Glutamatergic neuron (in vitro differentiated cells): ENCODE results near the gene ITSN1. TPM values are rescaled to one million over a fixed set of nuclear protein-coding genes. Genes with fewer than 3 reads are reported as not detected.
A peak's percentile ranks its signal among the peaks of the same experiment; 100 is the strongest.

Experiments used
- DNase-seq: peaks from one replicate; pipeline ENCODE4 v3.0.0; 2022
- H3K27ac Mint-ChIP-seq: one replicate; pipeline ENCODE4 v1.8.0; 2020; ENCODE audit warnings: mild to moderate bottlenecking, mixed read lengths, inconsistent platforms; ENCODE audit not compliant: unreplicated experiment
- H3K27me3 Mint-ChIP-seq: one replicate; pipeline ENCODE4 v1.8.0; 2020; ENCODE audit warnings: mild to moderate bottlenecking, moderate library complexity, mixed read lengths, inconsistent platforms; ENCODE audit not compliant: unreplicated experiment
- H3K36me3 Mint-ChIP-seq: one replicate; pipeline ENCODE4 v1.8.0; 2020; ENCODE audit warnings: mild to moderate bottlenecking, mixed read lengths, inconsistent platforms; ENCODE audit not compliant: unreplicated experiment
- H3K4me1 Mint-ChIP-seq: one replicate; pipeline ENCODE4 v1.8.0; 2020; ENCODE audit warnings: mild to moderate bottlenecking, low read depth, mixed read lengths, inconsistent platforms; ENCODE audit not compliant: unreplicated experiment
- H3K4me3 Mint-ChIP-seq: one replicate; pipeline ENCODE4 v1.8.0; 2020; ENCODE audit warnings: mild to moderate bottlenecking, mixed read lengths, inconsistent platforms; ENCODE audit not compliant: unreplicated experiment
- H3K9me3 Mint-ChIP-seq: one replicate; pipeline ENCODE4 v1.8.0; 2020; ENCODE audit warnings: mild to moderate bottlenecking, moderate library complexity, mixed read lengths, inconsistent platforms; ENCODE audit not compliant: unreplicated experiment
- total RNA-seq: library from RNA; stranded (reverse); fragmentation: NEBNext Ultra II Directional; extraction: Animal tissue kit (Norgen Biotek cat#: 25700); gene quantifications from one replicate; pipeline ENCODE4 v1.2.1, GENCODE V29; 2021; ENCODE audit not compliant: unreplicated experiment
- TF ChIP-seq, protein P1 (sequence below): fragments of 200-600 bp; sonication (generic); IDR thresholded peaks from one replicate; pipeline ENCODE4 v1.5.0; 2021; ENCODE audit not compliant: partially characterized antibody, unreplicated experiment

ITSN1 gene
- total RNA-seq, 1 donor from 2014 or later, result 89.1 TPM

DNA sequence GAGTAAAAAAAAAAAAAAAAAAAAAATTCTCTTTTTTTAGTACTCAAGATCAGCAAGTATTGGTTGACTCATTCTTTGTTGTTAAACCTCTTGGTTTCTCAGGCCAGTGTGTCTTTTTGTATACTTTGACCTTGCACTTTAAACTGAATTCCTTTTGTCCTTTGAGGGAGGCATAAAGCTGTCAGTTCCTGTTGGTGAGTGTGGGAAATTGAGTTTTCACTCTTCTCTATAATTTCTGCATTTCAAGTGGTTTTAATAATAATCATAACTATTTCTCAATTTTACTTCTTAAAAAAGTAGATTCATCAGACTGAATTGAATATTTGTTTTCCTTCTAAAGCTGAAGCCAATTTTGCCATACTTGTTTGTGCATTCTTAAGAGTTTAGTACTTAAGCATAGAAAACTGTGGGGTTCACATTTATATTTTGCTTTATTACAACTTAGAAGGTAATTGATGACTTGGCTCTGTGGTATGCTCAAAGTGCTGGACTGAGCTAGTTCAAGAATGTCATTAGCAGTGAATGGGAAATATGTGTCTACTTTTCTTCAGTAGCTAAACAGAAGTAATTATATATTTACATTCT is 43.4 kb downstream of the ITSN1 start:
- no peak for DNase-seq
- Mint-ChIP-seq H3K27ac (no peak overlapping the region), H3K9me3 (no peaks in the 10 kb centered on the region), H3K36me3 (no peaks in the 10 kb centered on the region), H3K4me3 (no peak overlapping the region), H3K4me1 (peaks cover 39% of the 10 kb centered on the region), H3K27me3 (no peaks in the 10 kb centered on the region)
- TF ChIP-seq, protein P1, sequence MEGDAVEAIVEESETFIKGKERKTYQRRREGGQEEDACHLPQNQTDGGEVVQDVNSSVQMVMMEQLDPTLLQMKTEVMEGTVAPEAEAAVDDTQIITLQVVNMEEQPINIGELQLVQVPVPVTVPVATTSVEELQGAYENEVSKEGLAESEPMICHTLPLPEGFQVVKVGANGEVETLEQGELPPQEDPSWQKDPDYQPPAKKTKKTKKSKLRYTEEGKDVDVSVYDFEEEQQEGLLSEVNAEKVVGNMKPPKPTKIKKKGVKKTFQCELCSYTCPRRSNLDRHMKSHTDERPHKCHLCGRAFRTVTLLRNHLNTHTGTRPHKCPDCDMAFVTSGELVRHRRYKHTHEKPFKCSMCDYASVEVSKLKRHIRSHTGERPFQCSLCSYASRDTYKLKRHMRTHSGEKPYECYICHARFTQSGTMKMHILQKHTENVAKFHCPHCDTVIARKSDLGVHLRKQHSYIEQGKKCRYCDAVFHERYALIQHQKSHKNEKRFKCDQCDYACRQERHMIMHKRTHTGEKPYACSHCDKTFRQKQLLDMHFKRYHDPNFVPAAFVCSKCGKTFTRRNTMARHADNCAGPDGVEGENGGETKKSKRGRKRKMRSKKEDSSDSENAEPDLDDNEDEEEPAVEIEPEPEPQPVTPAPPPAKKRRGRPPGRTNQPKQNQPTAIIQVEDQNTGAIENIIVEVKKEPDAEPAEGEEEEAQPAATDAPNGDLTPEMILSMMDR, result no peak

DNA sequence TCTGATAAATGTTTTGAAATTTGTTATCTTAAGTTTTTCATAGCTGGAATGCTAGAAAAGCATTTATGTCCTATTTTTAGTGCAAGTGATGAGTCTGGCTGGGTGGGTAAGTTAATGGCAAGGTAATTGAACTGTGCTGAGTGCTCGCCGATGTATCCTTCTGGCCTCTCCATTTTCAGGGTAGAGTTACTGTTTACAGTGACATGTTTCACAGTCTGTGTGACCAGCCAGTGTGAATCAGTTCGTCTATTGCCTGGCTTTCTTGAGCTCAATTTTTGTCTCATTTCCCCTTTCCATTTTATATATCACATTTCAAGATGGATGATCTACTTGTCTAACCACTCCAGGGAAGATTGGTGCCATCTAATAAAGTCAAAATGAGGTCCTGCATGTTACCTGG is 44.1 kb downstream of the ITSN1 start:
- Mint-ChIP-seq H3K4me1 (peaks cover 42% of the 10 kb centered on the region), H3K27ac (peak overlapping the region; percentile 68)

DNA sequence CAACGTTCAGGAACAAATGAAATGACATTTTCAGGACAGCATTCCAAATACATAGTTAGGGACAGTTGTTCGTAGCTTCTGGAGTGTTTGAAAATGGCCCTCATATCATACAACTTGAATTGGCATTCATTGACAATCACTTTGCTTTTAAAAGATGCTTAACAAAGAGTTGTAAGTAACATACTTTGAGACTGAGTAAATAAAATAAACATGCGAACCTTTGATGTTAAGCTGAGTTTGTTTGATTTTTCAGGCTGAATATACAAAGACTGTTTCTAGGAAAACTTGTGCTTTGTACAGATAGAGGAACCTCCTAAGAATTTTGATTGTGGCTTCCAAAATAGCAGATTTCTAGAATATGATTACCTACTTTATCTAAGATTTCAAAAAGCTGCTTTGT is 45.3 kb downstream of the ITSN1 start:
- H3K4me1 Mint-ChIP-seq, result peaks cover 47% of the 10 kb centered on the region
- H3K9me3 Mint-ChIP-seq, result no peaks in the 10 kb centered on the region
- H3K27ac Mint-ChIP-seq, result no peak overlapping the region
- TF ChIP-seq, protein P1, result no peak
- no peaks in the 10 kb centered on the region for H3K36me3 Mint-ChIP-seq
- no peak for DNase-seq
- H3K4me3 Mint-ChIP-seq, result no peak overlapping the region
- no peaks in the 10 kb centered on the region for H3K27me3 Mint-ChIP-seq

More for the DNA sequence above, 44.1 kb downstream of the ITSN1 start:
- TF ChIP-seq, protein P1, result no peak
- H3K36me3 Mint-ChIP-seq, result no peaks in the 10 kb centered on the region
- DNase-seq, result no peak
- H3K4me3 Mint-ChIP-seq, result peak overlapping the region; percentile 42
- no peaks in the 10 kb centered on the region for H3K27me3 Mint-ChIP-seq
- no peaks in the 10 kb centered on the region for H3K9me3 Mint-ChIP-seq

DNA sequence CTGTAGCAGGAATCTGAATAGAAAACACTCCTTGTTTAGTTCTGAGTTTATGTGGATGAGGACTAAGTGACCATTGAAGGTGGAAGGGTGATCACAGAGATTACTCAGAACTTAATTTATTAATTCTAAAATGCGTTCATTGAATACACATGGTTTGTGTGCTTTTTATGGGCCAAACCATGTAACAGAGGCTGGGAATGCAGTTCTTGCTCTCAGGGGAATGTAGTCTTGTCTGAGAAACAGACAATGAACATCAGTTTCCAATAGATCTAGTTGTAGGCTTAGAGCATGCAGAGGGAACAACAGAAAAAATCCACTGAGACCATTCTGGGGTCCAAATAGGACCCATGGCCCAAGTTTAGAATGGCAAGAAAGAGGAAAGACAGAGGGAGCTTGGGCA is 46.1 kb downstream of the ITSN1 start:
- H3K27ac Mint-ChIP-seq, result no peak overlapping the region
- no peak for DNase-seq
- H3K27me3 Mint-ChIP-seq, result no peaks in the 10 kb centered on the region
- no peak overlapping the region for H3K4me3 Mint-ChIP-seq
- H3K36me3 Mint-ChIP-seq, result no peaks in the 10 kb centered on the region
- TF ChIP-seq, protein P1, result no peak
- no peaks in the 10 kb centered on the region for H3K9me3 Mint-ChIP-seq
- H3K4me1 Mint-ChIP-seq, result peaks cover 41% of the 10 kb centered on the region

DNA sequence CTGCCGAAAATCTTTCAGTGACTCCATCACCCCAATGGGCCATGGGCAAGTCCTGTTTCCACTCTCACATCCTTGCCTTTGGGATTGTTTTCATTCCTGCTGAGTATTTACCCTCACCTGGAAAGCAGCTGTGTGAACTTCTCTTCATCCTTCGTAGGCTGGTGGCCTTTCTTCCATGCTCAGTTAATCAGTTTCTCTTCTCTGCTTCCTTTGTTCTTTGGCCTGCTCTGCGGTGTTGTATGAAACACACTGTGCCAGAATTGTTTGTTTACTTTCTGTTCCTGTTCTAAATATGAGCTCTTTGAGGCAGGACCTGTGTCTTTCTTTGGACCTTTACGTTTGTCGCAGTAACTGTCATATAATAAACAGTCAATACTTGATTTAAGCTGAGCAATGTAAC is 48.6 kb downstream of the ITSN1 start:
- Mint-ChIP-seq H3K4me1 (peaks cover 23% of the 10 kb centered on the region), H3K36me3 (no peaks in the 10 kb centered on the region), H3K4me3 (no peak overlapping the region), H3K27me3 (no peaks in the 10 kb centered on the region), H3K9me3 (no peaks in the 10 kb centered on the region), H3K27ac (no peak overlapping the region)
- DNase-seq, result no peak
- TF ChIP-seq, protein P1, result no peak
